Loucy (cell line): ENCODE measurements around the gene DNAH14.

Experiments used
- H2AFZ ChIP-seq: fragments of 200-600 bp; sonication (generic); 2 replicates; pipeline ENCODE4 v1.6.0; 2016; ENCODE audit warnings: antibody characterized with exemption, mild to moderate bottlenecking, low read length, moderate library complexity
- H3F3A ChIP-seq: fragments of 200-600 bp; 2 replicates; pipeline ENCODE4 v1.6.0; 2016; ENCODE audit warnings: antibody characterized with exemption, low read depth, mild to moderate bottlenecking
- H3K27me3 ChIP-seq: fragments of 200-600 bp; sonication (generic); 2 replicates; pipeline ENCODE4 v1.6.1; 2014; ENCODE audit warnings: low read length, mild to moderate bottlenecking; ENCODE audit not compliant: insufficient read depth, poor library complexity, severe bottlenecking
- H3K36me3 ChIP-seq: fragments of 200-600 bp; sonication (generic); 2 replicates; pipeline ENCODE4 v1.6.1; 2016; ENCODE audit warnings: low read length; ENCODE audit not compliant: insufficient read depth
- H3K4me1 ChIP-seq: fragments of 200-600 bp; sonication (generic); 2 replicates; pipeline ENCODE4 v1.5.1; 2014; ENCODE audit warnings: low read length, mild to moderate bottlenecking; ENCODE audit not compliant: insufficient read depth, poor library complexity, severe bottlenecking
- H3K4me2 ChIP-seq: fragments of 200-600 bp; sonication (generic); 2 replicates; pipeline ENCODE4 v1.6.0; 2014; ENCODE audit warnings: antibody characterized with exemption, low read length, low read depth, mild to moderate bottlenecking; ENCODE audit not compliant: poor library complexity, severe bottlenecking
- H3K4me3 ChIP-seq: fragments of 200-600 bp; sonication (generic); 2 replicates; pipeline ENCODE4 v1.5.1; 2014; ENCODE audit warnings: low read length, mild to moderate bottlenecking, mixed read lengths; ENCODE audit not compliant: poor library complexity, severe bottlenecking
- H3K79me2 ChIP-seq: fragments of 200-600 bp; sonication (generic); 2 replicates; pipeline ENCODE4 v1.6.1; 2014; ENCODE audit warnings: low read length; ENCODE audit not compliant: insufficient read depth
- H3K9ac ChIP-seq: fragments of 200-600 bp; sonication (generic); 2 replicates; pipeline ENCODE4 v1.6.0; 2014; ENCODE audit warnings: mild to moderate bottlenecking, low read depth, low read length, moderate library complexity; ENCODE audit not compliant: poor library complexity, severe bottlenecking
- H3K9me2 ChIP-seq: fragments of 200-600 bp; sonication (generic); replicated peaks from 2 replicates; pipeline ENCODE4 v1.6.1; 2016; ENCODE audit warnings: low read depth, low read length, mixed read lengths
- H3K9me3 ChIP-seq: fragments of 200-600 bp; sonication (generic); 2 replicates; pipeline ENCODE4 v1.6.1; 2014; ENCODE audit warnings: mild to moderate bottlenecking, antibody characterized with exemption, low read length, low read depth; ENCODE audit not compliant: insufficient read depth
- H4K20me1 ChIP-seq: fragments of 200-600 bp; sonication (generic); 2 replicates; pipeline ENCODE4 v1.6.0; 2014; ENCODE audit warnings: antibody characterized with exemption, low read length, mild to moderate bottlenecking; ENCODE audit not compliant: insufficient read depth, poor library complexity, severe bottlenecking
- EZH2phosphoT487 ChIP-seq: fragments of 200-600 bp; IDR thresholded peaks from 2 replicates; pipeline ENCODE4 v1.6.1; 2018; ENCODE audit warnings: antibody characterized with exemption, mild to moderate bottlenecking, moderate library complexity, borderline replicate concordance
- TF ChIP-seq, protein P1 (sequence below): fragments of 200-600 bp; sonication (generic); conservative IDR thresholded peaks from 2 replicates; pipeline ENCODE4 v1.5.1; 2014; ENCODE audit warnings: mild to moderate bottlenecking, antibody characterized with exemption, low read length

Gene DNAH14

DNA sequence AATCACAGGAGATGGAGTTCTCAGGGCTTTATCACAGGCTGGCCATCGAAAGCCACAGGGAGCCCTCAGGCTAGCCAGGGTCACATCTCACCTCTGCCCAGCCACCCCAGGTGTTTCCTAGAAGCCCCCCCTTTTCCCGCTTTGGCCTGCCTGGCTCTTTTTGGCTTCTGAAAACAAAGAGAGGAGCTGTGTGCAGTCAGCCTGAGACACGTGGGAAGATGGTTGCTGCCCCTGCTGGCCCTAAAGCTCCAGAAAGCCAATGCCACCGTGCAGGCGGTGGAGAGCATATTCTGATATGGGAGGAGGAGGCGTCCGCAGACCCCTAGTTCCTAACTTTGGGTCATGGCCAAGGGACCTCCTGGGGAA lies 517.1 kb downstream of the DNAH14 start:
- Histone ChIP-seq H3K9ac (peak overlapping the region; percentile 46), H3K9me2 (no peaks in the 10 kb centered on the region), H3K27me3 (no peaks in the 10 kb centered on the region), H3K4me2 (peak overlapping the region; percentile 64), H3K4me3 (no peak overlapping the region), H3K79me2 (no peaks in the 10 kb centered on the region), H3K4me1 (peaks cover 57% of the 10 kb centered on the region), H3F3A (peaks cover 2% of the 10 kb centered on the region; the same call in 1 of the 2 replicates), H2AFZ (no peak overlapping the region), H3K36me3 (no peaks in the 10 kb centered on the region), H4K20me1 (no peaks in the 10 kb centered on the region), H3K9me3 (no peaks in the 10 kb centered on the region)
- TF ChIP-seq EZH2phosphoT487: no peak
- TF ChIP-seq, protein P1, sequence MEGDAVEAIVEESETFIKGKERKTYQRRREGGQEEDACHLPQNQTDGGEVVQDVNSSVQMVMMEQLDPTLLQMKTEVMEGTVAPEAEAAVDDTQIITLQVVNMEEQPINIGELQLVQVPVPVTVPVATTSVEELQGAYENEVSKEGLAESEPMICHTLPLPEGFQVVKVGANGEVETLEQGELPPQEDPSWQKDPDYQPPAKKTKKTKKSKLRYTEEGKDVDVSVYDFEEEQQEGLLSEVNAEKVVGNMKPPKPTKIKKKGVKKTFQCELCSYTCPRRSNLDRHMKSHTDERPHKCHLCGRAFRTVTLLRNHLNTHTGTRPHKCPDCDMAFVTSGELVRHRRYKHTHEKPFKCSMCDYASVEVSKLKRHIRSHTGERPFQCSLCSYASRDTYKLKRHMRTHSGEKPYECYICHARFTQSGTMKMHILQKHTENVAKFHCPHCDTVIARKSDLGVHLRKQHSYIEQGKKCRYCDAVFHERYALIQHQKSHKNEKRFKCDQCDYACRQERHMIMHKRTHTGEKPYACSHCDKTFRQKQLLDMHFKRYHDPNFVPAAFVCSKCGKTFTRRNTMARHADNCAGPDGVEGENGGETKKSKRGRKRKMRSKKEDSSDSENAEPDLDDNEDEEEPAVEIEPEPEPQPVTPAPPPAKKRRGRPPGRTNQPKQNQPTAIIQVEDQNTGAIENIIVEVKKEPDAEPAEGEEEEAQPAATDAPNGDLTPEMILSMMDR: no peak

DNA sequence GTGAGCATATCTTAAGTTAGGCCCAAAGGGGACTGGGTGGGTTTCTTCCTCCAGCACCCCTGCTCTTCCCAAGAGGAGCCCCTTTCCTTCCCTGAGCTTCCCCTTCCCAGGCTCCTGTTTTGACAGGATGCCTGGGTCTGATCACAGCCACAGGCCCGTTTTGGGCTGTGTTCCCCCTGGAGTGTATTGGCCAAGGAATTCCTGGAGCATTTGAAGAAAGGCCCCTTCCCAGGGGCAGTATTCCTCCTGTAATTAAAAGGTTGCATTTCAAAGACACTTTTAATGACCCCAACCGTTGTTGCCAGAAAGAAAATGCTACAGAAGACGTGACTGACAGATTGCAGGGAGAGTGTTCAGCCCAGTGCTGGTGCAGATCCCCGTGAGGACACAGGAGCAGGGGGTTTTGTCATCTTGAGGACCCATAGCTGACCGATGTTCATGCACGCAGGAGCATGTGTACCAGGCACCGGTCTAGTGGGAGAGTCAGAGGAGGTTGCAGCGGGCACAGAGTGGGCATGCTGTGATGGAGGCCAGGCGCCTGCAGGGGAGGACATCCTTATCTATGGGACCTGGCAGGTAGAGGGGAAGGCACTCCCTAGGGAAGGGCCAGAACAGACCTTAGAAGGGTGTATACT lies 517.6 kb downstream of the DNAH14 start:
- Histone ChIP-seq H3K36me3 (no peaks in the 10 kb centered on the region), H3K4me2 (no peak overlapping the region), H3K4me1 (peaks cover 57% of the 10 kb centered on the region), H3F3A (peaks cover 2% of the 10 kb centered on the region; the same call in 1 of the 2 replicates), H2AFZ (no peak overlapping the region), H3K9ac (no peak overlapping the region), H3K79me2 (no peaks in the 10 kb centered on the region), H3K9me2 (no peaks in the 10 kb centered on the region), H3K27me3 (no peaks in the 10 kb centered on the region), H4K20me1 (no peaks in the 10 kb centered on the region), H3K4me3 (no peak overlapping the region), H3K9me3 (no peaks in the 10 kb centered on the region)
- no peak for TF ChIP-seq EZH2phosphoT487
- TF ChIP-seq, protein P1: no peak

DNA sequence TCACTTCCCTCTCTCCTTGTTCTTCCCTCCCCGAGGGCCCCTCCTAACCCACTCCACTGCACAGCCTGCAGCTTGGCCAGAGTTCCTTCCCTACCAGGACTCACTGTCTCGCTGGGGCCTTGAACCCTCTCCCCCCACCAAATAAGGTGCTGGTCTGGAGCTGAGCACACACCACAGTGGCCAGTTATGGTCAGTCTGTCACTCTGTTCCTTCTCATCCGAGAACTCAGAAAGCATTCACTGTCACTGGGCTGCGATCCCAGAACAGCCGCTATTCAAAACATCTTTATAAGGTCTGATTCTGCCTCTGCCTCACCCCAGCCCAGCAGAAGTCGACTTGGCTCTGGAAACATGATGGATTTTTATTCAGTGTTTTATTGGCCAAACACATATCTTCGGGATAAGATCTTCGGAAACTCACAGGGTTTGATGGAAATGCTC lies 518.2 kb downstream of the DNAH14 start:
- no peaks in the 10 kb centered on the region for H4K20me1 ChIP-seq
- no peaks in the 10 kb centered on the region for H3K9me2 ChIP-seq
- H3K9ac ChIP-seq: no peak overlapping the region
- no peaks in the 10 kb centered on the region for H3K36me3 ChIP-seq
- no peak overlapping the region for H3K4me3 ChIP-seq
- H3K79me2 ChIP-seq: no peaks in the 10 kb centered on the region
- peaks cover 54% of the 10 kb centered on the region for H3K4me1 ChIP-seq
- no peaks in the 10 kb centered on the region for H3K27me3 ChIP-seq
- H3K4me2 ChIP-seq: no peak overlapping the region
- no peaks in the 10 kb centered on the region for H3K9me3 ChIP-seq
- TF ChIP-seq, protein P1: no peak
- no peak for TF ChIP-seq EZH2phosphoT487
- H2AFZ ChIP-seq: no peak overlapping the region
- peaks cover 2% of the 10 kb centered on the region; the same call in 1 of the 2 replicates for H3F3A ChIP-seq
